ENCODE data around the gene ARNT2.

The ARNT2 gene

GRCh38 chr15:80476036-80476435, 71.9 kb downstream of the ARNT2 start:
- DNase-seq (ENCODE audit: low read depth), result no peak
- TF ChIP-seq CTCF (IDR thresholded peaks at IDR 0.05; ENCODE audit: control insufficient read depth, extremely low read depth, insufficient read depth), result no peak
- H3K4me3 ChIP-seq (ENCODE audit: low read depth, low read length), result no peak overlapping the region

GRCh38 chr15:80478075-80478474, 73.9 kb downstream of the ARNT2 start:
- no peak for TF ChIP-seq CTCF (IDR thresholded peaks at IDR 0.05; ENCODE audit: control insufficient read depth, extremely low read depth, insufficient read depth)
- no peak overlapping the region for H3K4me3 ChIP-seq (ENCODE audit: low read depth, low read length)
- no peak for DNase-seq (ENCODE audit: low read depth)

- DNase-seq (ENCODE audit: low read depth), result no peak
- no peak for TF ChIP-seq CTCF (IDR thresholded peaks at IDR 0.05; ENCODE audit: control insufficient read depth, extremely low read depth, insufficient read depth)
- H3K4me3 ChIP-seq (ENCODE audit: low read depth, low read length), result no peak overlapping the region
Observed at GRCh38 chr15:80479191-80479590, 75.0 kb downstream of the ARNT2 start.

- TF ChIP-seq CTCF (IDR thresholded peaks at IDR 0.05; ENCODE audit: control insufficient read depth, extremely low read depth, insufficient read depth), result no peak
- no peak for DNase-seq (ENCODE audit: low read depth)
- H3K4me3 ChIP-seq (ENCODE audit: low read depth, low read length), result no peak overlapping the region
Observed at GRCh38 chr15:80480171-80480811, 76.1 kb downstream of the ARNT2 start.

GRCh38 chr15:80480909-80481308, 76.7 kb downstream of the ARNT2 start:
- TF ChIP-seq CTCF (IDR thresholded peaks at IDR 0.05; ENCODE audit: control insufficient read depth, extremely low read depth, insufficient read depth), result no peak
- DNase-seq (ENCODE audit: low read depth), result no peak
- no peak overlapping the region for H3K4me3 ChIP-seq (ENCODE audit: low read depth, low read length)

GRCh38 chr15:80482696-80483095, 78.5 kb downstream of the ARNT2 start:
- TF ChIP-seq CTCF (IDR thresholded peaks at IDR 0.05; ENCODE audit: control insufficient read depth, extremely low read depth, insufficient read depth), result no peak
- no peak for DNase-seq (ENCODE audit: low read depth)
- no peak overlapping the region for H3K4me3 ChIP-seq (ENCODE audit: low read depth, low read length)

- no peak for DNase-seq (ENCODE audit: low read depth)
- no peak overlapping the region for H3K4me3 ChIP-seq (ENCODE audit: low read depth, low read length)
- TF ChIP-seq CTCF (IDR thresholded peaks at IDR 0.05; ENCODE audit: control insufficient read depth, extremely low read depth, insufficient read depth), result no peak
Observed at GRCh38 chr15:80483725-80484161, 79.6 kb downstream of the ARNT2 start.
